Left lobe of liver (tissue), 2 donors: ENCODE measurements around the gene NFATC3. TPM values are rescaled to one million over a fixed set of nuclear protein-coding genes. Genes with fewer than 3 reads are reported as not detected.
A peak's percentile ranks its signal among the peaks of the same experiment; 100 is the strongest.

Experiments used
- ATAC-seq: fragments of 200-7000 bp; cut with Tn5 transposase; one replicate; pipeline ENCODE4 v1.9.1; 2020; ENCODE audit warnings: mild to moderate bottlenecking, moderate library complexity
- DNase-seq: peaks from one replicate; pipeline ENCODE4 v3.0.0-alpha.2; 2020; ENCODE audit warnings: low spot score
- total RNA-seq: library from RNA; stranded (reverse); gene quantifications from one replicate; pipeline ENCODE4 v1.2.1, GENCODE V29; 2021
- donor health status: DM: no; HTN: no; CAD: no; lungs with moderate emphysema.
- donor health status: DM: no; HTN: yes; CAD: no.

The NFATC3 gene
- total RNA-seq, 1 donor from 2014 or later, result 27.6 TPM

DNA sequence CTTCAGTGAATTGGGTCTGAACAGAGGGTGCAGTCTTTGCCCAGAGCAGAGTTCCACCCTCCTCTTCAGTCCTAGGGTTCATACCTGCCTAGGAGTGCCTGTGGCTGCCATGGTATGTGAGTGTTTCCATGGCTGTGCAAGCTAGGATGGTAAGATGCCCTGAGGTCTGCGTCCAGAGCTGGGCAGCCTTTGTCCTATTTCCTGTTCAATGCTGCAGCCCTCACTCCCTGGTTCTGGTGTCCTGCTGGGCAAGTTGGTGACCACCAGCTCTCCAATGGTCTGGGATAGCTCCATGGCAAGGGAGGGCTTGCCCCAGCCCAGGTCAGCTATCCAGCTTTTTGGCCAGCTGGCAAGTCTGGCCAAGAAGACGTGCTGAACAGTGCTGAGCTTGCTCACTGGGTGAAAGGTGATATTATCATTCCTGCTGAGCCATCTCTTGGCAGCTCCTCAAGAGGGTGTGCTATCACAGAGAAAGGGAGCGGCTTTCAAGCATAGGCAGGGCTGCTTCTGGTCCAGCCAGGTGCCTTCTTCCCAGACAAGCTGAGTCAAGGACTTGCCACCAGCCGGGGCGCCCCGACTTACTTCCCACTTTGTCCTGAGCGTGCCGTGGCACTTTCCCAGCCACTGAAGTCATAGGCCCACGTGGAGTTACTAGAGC lies 13.0 kb upstream of the NFATC3 start:
- ATAC-seq (peak; percentile 73), DNase-seq (peak; percentile 84)

DNA sequence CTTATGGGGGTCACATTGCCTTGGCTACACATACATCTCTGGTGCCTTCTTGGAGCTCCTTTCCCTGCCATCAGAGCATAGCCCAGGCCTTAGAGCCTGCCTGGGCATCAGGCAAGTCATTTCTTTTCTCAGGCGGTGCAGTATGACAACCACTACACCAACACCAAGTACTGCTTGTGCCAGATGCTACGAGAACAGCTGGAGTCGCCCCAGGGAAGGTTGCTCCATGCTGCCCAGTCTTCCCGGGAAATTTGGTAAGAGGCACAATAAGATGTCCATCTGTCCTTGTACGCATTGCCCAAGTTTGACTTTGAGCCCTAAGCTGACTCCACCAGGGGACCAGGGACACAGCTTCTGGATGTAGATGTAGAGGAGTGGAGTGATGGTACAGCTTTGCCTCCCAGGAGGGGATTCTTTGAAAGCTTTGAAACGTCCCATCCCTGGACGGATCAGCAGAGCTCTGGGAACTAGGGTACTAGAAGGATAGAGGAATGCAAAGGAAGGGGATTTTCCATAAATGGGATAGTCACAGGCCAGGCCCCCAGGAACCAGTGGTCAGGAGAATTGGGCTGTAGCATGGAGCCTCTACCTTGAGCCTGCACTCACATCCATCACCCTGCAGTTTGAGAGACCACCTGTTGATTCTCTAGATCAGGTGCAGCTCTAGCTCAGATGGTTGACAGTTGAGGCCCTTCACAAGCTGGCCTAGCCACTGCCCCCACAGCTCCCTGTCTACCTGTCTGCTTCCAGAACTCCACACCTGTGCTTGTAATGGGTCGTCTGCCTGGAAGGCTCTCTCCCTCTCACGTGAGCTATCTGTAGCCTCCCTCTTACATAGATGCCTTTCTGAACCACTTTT lies 11.0 kb upstream of the NFATC3 start:
- DNase-seq (no peak), ATAC-seq (no peak)

DNA sequence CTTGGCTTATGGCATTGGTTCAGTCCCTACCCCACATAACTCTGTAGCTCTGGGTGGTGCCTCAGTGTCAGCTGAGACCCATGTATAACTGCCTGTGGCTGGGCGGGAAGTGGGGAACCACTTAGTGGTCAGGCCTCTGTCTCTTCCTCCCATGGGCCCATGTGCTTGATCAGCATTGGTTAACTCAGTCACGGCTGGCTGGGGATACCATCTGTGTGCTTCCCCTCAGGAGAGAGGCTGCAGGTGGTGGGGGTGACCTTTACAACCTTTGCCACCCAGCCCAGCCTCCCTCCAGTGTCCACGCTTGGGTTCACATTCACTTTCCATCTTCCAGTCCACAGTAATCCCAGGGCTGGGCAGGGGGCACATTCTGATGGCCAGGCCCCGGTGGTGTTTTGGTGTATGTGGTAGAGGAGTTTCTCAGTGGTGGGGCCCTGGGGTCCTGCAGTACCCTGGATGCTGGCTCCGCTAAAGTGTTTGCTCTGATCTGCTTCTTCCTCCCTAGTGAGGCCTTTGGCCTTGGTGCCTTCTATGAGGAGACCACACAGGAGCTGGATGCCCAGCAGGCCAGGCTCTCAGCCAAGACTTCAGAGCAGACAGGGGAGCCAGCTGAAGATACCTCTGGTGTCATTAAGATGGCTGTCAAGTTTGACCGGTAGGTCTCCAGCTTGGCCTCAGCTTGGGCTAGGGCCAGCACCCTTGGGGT lies 10.2 kb upstream of the NFATC3 start:
- DNase-seq, result no peak
- ATAC-seq, result no peak

DNA sequence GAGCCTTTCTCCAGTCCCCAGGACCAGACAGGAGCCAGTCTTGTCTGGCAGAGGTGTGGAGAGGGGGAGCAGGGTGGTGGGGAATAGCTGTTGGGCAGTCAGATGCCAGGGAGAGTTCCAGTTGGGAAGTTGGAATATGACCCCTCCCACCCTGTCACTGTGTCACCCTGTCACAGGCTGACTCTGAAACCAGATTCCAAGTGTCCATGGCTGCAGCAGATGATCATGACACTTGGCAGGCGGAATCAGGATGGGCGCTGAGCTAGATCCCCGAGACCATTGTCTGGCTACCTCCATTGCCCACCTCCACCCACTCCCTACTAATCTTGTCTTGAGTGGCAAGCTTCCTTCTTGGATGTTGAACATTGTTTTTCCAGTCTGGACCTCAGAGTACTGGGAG lies 9.2 kb upstream of the NFATC3 start:
- no peak for DNase-seq
- peak; percentile 7 for ATAC-seq

DNA sequence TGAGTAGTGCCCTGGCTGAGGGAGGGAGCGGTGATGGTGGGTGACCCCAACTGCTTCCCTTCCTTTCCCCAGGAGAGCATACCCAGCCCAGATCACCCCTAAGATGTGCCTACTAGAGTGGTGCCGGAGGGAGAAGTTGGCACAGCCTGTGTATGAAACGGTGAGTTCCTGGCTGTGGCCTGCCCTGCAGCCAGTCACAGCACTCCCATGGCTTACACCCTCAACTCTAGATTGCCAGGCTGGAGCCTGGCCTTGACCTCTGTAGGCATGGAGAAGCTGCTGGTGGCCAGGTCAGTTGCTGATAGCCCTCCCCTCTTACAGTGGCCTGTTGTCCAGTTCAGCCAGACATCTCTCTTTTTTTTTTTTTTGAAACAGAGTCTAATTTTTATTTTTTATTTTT lies 8.6 kb upstream of the NFATC3 start:
- ATAC-seq, result peak; percentile 67
- DNase-seq, result peak; percentile 88

DNA sequence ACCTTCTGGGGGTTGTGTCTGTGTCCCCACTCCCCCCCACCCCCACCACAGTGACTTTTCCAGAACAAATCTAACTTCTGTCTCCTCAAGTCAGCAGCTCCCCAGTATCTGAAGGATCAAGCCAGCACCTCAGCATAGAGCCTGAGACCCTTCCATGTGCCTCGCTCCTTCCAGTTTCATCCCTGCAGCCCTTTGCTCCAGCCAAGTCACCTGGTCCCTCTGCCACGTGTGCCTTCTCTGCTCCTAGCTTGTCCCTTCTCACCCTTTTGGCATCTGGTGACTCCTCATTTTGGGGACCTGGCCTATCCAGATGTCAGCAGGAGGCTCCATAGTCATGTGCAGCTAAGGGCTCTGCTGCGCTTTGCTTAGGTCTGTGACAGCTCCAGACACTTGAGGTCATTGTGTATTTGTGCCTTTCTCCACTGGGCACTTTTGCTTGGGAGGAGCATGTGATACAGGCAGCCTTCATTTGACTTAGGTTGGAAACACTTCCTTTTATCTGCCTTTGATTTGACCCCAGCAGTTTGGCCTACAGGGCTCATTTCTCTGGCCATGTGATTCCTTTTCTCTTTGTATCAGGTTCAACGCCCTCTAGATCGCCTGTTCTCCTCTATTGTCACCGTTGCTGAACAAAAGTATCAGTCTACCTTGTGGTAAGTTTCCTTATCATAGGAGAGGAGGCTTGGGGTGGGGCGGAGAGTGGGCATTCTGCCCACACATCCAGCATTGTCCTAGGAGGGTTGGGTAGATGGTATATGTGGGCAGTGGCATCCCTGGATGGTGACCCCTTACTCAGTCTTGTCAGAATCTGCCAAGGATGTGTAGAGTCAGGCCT lies 7.1 kb upstream of the NFATC3 start:
- DNase-seq, result no peak
- peak; percentile 8 for ATAC-seq

DNA sequence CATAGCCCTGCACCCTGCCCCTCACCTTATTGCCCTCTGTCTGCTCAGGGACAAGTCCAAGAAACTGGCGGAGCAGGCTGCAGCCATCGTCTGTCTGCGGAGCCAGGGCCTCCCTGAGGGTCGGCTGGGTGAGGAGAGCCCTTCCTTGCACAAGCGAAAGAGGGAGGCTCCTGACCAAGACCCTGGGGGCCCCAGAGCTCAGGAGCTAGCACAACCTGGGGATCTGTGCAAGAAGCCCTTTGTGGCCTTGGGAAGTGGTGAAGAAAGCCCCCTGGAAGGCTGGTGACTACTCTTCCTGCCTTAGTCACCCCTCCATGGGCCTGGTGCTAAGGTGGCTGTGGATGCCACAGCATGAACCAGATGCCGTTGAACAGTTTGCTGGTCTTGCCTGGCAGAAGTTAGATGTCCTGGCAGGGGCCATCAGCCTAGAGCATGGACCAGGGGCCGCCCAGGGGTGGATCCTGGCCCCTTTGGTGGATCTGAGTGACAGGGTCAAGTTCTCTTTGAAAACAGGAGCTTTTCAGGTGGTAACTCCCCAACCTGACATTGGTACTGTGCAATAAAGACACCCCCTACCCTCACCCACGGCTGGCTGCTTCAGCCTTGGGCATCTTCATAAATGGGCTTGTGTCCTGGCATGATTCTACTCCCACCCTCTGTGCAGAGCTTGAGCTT lies 6.3 kb upstream of the NFATC3 start:
- ATAC-seq (no peak), DNase-seq (no peak)

DNA sequence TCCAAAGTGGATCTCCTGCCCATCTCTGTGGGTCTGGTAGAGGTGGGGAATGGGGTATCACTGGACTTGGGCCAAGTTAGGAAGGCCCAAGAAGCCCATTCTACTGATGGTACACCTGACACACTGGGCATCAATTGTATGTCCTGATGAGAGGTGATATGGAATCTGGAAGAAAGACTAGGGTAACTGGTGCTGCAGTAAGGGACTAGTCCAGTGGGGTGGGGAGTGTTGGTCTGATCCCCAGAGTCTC lies 5.9 kb upstream of the NFATC3 start:
- DNase-seq (no peak), ATAC-seq (no peak)

DNA sequence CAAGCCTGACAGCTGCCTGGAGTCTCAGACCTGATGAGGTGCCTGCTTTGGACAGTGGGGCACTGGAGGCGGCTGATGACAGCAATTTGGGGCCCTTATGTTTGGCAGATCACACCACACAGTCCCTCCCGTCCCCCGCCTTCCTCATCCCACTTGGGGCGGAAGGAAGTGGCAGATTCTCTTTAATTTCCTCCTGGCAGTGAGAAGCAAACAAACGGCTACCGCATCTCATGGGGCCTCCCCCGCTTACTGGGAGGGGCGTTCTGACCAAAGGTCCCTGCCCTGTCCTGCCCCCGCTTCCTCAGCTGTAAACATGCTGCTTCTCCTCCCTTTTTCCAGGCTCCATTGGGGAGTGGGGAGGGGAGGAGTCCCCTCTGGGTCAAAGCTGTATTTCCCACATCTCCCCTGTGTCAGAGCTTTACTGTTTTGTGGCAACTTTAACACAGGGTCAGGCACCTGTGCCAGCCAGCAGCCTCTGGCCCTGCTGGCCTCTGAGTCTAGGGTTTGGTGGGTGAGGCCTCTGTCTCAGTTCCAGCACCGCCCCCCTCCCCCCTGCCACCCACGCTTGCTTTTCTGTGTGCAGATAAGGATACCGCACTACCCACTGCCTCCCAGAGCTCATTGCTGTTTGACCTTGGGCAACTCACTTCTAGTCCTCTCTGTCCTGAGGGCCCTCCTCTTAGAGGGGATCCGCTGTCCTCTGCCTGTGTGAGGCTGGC lies 5.4 kb upstream of the NFATC3 start:
- DNase-seq (peak; percentile 85), ATAC-seq (peak; percentile 58)

DNA sequence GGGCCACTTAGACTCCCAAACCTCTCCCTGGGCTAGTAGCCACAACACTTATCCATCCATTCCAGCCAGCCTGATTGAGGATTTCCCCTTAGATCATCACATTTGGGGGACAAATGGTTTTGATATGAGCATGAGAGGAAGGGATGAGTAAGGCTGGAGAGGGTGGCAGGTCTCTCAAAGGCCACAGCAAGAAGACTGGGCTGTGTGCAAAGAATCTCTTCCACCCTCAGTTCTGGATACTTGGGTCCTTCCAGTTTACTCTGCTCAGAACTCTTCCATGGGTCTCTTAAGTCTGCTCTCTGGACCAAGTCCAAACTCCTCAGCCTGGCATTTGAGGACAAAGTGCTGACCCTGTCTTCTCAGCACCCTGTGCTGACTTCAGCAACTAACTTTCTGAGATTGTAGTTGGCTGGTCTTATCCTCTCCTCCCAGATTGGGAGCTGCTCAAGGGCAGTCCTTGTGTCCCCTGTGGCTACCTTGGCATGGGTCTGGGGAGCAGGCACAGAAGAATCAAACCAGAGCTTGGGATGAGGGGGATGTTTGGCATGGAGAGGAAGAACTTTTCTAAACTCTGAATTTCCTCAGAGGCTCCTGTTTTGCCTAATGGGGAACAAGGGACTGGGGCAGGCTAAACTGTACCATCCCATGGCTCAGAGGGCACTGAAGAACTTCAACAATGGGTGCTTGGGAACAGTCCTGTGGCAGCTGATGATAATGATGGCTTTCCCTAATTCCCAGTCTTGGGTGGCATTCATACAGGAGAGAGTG lies 3.1 kb upstream of the NFATC3 start:
- DNase-seq, result no peak
- no peak for ATAC-seq

DNA sequence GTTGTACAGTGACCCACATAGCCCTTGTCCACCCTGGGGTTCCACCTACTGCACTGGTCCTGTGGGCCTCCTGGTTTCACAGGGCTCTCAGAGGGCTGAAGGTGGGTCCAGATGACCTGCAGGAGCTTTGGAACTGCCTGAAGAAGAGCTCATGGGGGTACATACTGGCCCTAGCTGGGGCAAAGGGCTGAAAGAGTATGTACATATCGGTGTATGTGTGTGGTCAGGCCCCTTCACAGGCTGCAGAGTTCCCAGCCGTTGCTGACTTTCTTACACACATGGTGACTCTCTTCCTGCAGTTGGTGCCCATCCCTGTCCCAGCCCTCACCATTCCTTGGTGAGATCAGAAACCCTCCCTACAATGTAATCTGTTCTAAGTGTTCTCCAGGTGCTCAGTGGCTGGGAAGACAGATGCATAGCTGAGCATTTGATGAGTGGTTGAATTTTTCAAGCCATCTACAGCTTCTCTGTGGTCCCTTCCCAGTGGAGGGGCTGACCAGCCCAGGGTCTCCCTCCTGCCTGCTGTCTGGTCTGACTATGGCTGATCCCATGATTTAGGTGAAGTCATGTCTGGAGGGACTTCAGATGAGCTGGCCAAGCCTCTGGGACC lies 2.4 kb upstream of the NFATC3 start:
- ATAC-seq (no peak), DNase-seq (no peak)

DNA sequence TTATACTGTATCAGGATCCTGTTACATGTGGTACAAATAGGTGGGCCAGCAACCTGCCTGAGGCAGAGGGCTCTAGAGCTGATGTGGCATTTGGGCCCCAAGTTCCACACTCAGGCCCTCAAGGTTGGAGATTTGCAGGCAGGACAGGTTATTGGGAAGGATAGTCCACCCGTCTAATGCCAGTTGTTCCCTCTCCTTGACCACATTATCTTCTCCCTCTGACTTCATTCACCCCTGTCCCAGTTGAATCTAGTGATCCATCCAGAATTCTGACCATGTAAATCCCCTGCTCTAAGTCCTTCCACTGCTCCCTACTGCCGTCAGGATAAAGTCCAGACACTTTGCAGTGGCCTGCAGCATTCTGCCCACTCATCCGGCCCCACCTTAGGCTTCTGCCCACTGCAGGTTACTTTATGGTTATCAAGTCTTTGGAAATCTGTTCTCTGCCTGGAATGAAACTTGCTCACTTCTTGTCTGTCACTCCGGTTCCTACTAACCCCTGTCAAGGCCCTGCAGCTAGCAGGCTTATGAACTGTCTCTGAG lies 1.9 kb upstream of the NFATC3 start:
- DNase-seq (no peak), ATAC-seq (no peak)

DNA sequence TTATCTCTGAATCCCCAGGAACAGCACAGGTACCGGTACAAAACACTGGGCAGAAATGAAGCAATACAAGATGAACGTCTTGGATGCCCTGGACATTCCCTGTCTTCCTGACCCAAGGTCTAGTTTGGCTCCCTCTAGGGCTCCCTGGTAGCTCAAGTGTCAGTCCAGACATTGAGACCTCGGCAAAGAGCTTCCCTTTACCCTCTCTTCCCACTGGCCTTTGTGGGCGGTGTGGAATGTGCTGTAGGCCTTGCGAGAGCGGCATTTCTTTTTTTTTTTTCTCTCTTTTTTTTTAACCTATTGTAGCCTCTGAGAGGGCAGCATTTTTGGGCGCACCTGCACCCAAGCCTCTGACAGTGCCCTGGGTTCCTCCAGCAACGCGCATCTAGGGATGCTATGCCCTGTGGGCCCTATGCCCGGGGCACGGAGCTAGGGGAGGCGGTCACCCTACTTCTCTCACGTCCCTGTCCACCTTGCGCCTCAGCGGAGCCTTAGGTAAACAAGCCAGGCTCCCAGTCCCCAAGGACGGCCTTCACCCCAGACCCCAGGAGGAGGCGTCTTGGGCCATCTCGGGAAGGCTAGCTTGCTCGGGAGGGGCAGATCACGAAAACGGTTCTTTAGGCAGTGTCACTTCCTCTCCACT lies 1.2 kb upstream of the NFATC3 start:
- no peak for ATAC-seq
- no peak for DNase-seq

DNA sequence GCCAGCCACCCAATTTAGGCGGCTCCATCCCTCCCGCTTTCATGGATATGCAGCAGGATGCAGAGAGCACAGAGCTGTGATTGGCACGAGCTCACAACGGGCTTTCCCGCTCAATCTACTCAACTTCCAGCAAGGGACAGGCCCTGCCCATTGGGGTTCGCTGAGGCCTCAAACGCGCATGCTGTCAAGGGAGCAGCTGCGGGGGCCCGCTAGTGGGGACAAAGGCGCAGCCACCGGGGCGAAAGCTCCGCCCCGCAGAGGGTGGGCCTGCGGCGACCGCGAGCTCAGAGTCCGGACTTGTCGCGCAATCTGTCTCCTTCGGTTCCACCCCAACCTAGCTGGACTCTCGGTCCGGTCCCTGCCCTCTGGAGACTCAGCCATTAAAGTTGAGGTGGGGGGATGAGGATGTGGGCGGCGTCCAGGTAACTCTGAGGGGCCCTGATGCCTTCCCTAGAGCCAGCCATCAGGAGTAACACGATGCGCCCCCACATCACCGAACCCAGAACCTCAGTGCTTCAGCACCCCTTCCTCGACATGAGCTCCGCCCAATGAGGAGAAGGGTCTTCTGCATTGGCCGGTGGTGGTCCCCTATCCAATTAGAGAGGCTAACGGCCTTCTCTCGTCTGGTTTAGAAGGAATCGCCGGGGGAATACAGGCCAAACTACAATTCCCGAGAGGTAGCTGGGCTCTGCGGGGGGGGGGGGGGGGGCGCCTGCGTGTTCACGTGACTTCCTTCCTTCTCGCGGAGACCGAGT lies 489 bp upstream of the NFATC3 start:
- peak; percentile 74 for ATAC-seq
- peak; percentile 92 for DNase-seq

DNA sequence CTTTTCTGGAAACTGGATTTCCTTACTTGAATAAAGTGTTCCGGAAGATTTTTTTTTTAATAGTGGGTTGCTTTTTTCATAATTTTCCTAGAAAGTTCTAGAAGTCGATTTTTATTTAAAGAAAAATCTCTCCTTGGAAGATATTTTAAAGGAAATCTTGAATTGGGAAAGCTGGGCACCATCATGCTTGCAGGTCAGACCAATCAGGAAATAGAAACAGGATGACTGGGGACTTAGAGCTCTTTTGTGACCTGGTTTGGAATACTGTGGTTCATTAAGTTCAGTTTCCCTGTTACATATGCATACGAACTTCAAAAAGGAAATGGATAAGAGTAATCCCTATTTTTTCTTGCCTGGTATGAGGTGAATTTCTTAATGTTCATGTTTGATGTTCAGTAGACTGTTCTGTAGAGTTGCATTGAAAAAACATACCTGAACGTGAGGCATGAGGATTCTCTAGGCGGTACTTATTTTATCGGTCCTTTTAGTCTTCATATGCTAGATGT lies 1.2 kb downstream of the NFATC3 start:
- DNase-seq (no peak), ATAC-seq (no peak)

DNA sequence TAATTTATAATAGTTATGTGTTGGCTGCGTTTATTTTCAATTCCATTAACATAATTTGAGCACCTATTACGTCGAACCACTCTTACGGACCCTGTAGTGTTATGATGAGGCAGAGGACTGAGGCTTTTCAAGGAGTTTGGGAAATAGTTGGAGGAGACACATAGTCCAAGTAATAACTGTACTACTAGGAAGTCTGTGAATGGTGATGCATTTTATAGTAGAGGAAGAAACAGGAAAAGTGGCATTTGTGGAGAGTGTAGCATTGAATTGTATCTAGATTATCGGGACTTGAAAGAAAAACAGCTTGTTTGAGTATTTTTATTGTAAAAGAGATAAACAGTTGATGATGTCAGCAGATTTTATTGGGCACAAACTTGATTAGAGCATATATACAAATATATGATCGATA lies 1.7 kb downstream of the NFATC3 start:
- DNase-seq (no peak), ATAC-seq (no peak)

DNA sequence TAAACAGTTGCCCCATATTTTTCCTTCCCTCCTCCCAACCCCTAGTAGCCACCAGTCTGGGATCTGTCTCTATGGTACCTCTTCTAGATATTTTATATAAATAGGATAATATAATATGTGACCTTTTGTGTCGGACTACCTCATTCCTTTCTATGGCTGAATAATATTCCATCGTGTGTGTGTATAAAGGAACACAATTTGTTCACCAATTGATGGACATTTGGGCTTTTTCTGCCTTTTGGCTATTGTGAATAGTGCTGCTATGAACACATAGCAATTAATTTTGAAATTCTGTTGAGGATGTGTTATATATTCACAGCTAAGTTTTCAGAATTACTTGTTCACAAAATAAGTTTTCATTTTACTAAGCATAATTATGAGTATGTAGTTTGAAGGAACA lies 2.5 kb downstream of the NFATC3 start:
- DNase-seq (no peak), ATAC-seq (no peak)
